SU-DHL-6 (cell line): Measurements from ENCODE around the gene BAIAP2L2.

Source experiments
- CTCF ChIP-seq: fragments of 200-600 bp; sonication (generic); IDR thresholded peaks from one replicate; pipeline ENCODE4 v1.5.1; 2017; ENCODE audit warnings: antibody characterized with exemption, mild to moderate bottlenecking, low read length, moderate library complexity; ENCODE audit not compliant: insufficient read depth, poor library complexity, severe bottlenecking
- EZH2phosphoT487 ChIP-seq: fragments of 200-600 bp; sonication (generic), shearing (Covaris generic); conservative IDR thresholded peaks from 2 replicates; pipeline ENCODE4 v1.6.1; 2018; ENCODE audit warnings: mild to moderate bottlenecking, antibody characterized with exemption, low read length, moderate library complexity, mixed read lengths

- no peak for TF ChIP-seq CTCF
- TF ChIP-seq EZH2phosphoT487: no peak
Measured at GRCh38 chr22:38038890-38039812, 71.3 kb downstream of the BAIAP2L2 start.
